GM19193 (cell line): ENCODE results near the gene ELOVL4.

Experiments
- POLR2A ChIP-seq: IDR thresholded peaks from 4 replicates; pipeline ENCODE4 v1.6.1; 2011; ENCODE audit not compliant: insufficient read depth, insufficient read length; ENCODE audit errors: extremely low read depth

ELOVL4 gene

GRCh38 chr6:79941489-79942151, 5.7 kb downstream of the ELOVL4 start:
- no peak for TF ChIP-seq POLR2A

- no peak for TF ChIP-seq POLR2A
These were observed 18.8 kb downstream of the ELOVL4 start for GRCh38 chr6:79928478-79928998.

- no peak for TF ChIP-seq POLR2A
These were observed 19.6 kb downstream of the ELOVL4 start for GRCh38 chr6:79927758-79928157.

GRCh38 chr6:79923270-79923669, 24.1 kb downstream of the ELOVL4 start:
- TF ChIP-seq POLR2A = no peak

- TF ChIP-seq POLR2A = no peak
These were observed 25.3 kb downstream of the ELOVL4 start for GRCh38 chr6:79922018-79922417.

GRCh38 chr6:79913369-79913768, 34.0 kb downstream of the ELOVL4 start:
- no peak for TF ChIP-seq POLR2A

GRCh38 chr6:79911992-79912391, 35.4 kb downstream of the ELOVL4 start:
- no peak for TF ChIP-seq POLR2A

- no peak for TF ChIP-seq POLR2A
These were observed 37.8 kb downstream of the ELOVL4 start for GRCh38 chr6:79909517-79909916.

- TF ChIP-seq POLR2A = no peak
These were observed 45.3 kb downstream of the ELOVL4 start for GRCh38 chr6:79902046-79902445.

GRCh38 chr6:79898076-79898475, 49.3 kb downstream of the ELOVL4 start:
- no peak for TF ChIP-seq POLR2A

- no peak for TF ChIP-seq POLR2A
These were observed 51.3 kb downstream of the ELOVL4 start for GRCh38 chr6:79896075-79896449.

GRCh38 chr6:79895382-79896074, 51.8 kb downstream of the ELOVL4 start:
- no peak for TF ChIP-seq POLR2A

- no peak for TF ChIP-seq POLR2A
These were observed 52.4 kb downstream of the ELOVL4 start for GRCh38 chr6:79894939-79895338.

GRCh38 chr6:79888587-79888986, 58.8 kb downstream of the ELOVL4 start:
- TF ChIP-seq POLR2A = no peak

GRCh38 chr6:79878142-79878748, 69.1 kb downstream of the ELOVL4 start:
- TF ChIP-seq POLR2A = no peak
